Astrocyte of the cerebellum (primary cell): ENCODE results near the gene SRSF11.
A peak's percentile ranks its signal among the peaks of the same experiment; 100 is the strongest.

ENCODE experiments used
- DNase-seq: peaks from one replicate; pipeline ENCODE4 v3.0.0-alpha.2; 2011; ENCODE audit warnings: low read depth
- H3K4me3 ChIP-seq: 2 replicates; pipeline ENCODE4 v1.5.1; 2011; ENCODE audit warnings: mild to moderate bottlenecking, low read depth, low read length, moderate library complexity
- CTCF ChIP-seq: IDR thresholded peaks from 2 replicates; pipeline ENCODE4 v1.5.1; 2012; ENCODE audit warnings: low read length, low read depth, moderate library complexity, mild to moderate bottlenecking; ENCODE audit errors: missing control alignments
- in situ Hi-C: cut with HindIII; loops from 2 replicates; pipeline ENCODE4 v1.10.0; 2017; ENCODE audit warnings: low sequenced_read_pairs

Gene SRSF11

GRCh38 chr1:70220015-70220414 is 1.2 kb upstream of the SRSF11 start:
- in situ Hi-C loops, result no loop called here
- TF ChIP-seq CTCF, result no peak
- DNase-seq, result no peak
- no peak overlapping the region for H3K4me3 ChIP-seq

GRCh38 chr1:70220517-70221237 is 503 bp upstream of the SRSF11 start:
- in situ Hi-C loops, result no loop called here

GRCh38 chr1:70222716-70223235 is 1.6 kb downstream of the SRSF11 start:
- H3K4me3 ChIP-seq, result peak overlapping the region; percentile 71
- no peak for TF ChIP-seq CTCF
- in situ Hi-C loops, result no loop called here
- DNase-seq, result no peak

More at GRCh38 chr1:70220517-70221237, 503 bp upstream of the SRSF11 start:
- no peak for DNase-seq
- peak overlapping the region; percentile 71 for H3K4me3 ChIP-seq
- no peak for TF ChIP-seq CTCF

GRCh38 chr1:70224954-70225353 is 3.8 kb downstream of the SRSF11 start:
- in situ Hi-C loops, result loop anchor here (25.0 kb wide), 1 partner anchor 837 kb away; no protein-coding TSS in a partner anchor
- DNase-seq, result no peak
- TF ChIP-seq CTCF, result no peak
- H3K4me3 ChIP-seq, result no peak overlapping the region

DNA sequence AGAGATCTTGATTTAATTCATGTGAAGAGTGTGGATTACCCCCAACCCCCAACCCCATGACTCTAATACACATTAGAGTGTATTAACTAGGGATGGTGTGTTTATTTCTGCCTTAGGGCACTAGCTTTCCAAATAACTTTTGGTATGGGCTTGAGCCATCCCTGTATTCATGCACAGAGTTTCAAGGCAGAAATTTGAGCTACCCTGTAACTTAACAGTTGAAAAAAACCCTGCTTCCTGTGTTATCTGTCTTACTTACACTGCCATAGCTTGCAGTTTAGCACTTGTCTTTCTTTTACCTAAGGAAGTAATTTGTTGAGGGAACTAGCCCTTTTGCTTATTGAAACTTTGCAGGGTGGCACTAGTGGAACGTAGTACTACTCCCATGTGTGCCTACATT is 6.3 kb downstream of the SRSF11 start:
- H3K4me3 ChIP-seq, result no peak overlapping the region
- DNase-seq, result no peak
- in situ Hi-C loops, result loop anchor here (25.0 kb wide), 1 partner anchor 835 kb away; no protein-coding TSS in a partner anchor
- TF ChIP-seq CTCF, result no peak

GRCh38 chr1:70228670-70229069 is 7.5 kb downstream of the SRSF11 start:
- no peak for TF ChIP-seq CTCF
- in situ Hi-C loops, result loop anchor here (25.0 kb wide), 1 partner anchor 834 kb away; no protein-coding TSS in a partner anchor
- H3K4me3 ChIP-seq, result no peak overlapping the region
- no peak for DNase-seq
